ENCODE data around the gene CYP17A1.

The CYP17A1 gene

GRCh38 chr10:102808380-102808779 lies 28.8 kb downstream of the CYP17A1 start:
- peaks cover 21% of the 10 kb centered on the region for H3K36me3 Mint-ChIP-seq
- no peak overlapping the region for H3K4me3 Mint-ChIP-seq
- H3K4me1 Mint-ChIP-seq = peaks cover 14% of the 10 kb centered on the region
- H3K9me3 Mint-ChIP-seq = no peaks in the 10 kb centered on the region
- ATAC-seq (ENCODE audit: low read depth) = no peak
- H3K27me3 Mint-ChIP-seq = no peaks in the 10 kb centered on the region
- no peak overlapping the region for H3K27ac Mint-ChIP-seq
- DNase-seq (ENCODE audit: low spot score in 2 of 2) = no peak

GRCh38 chr10:102804382-102805055 lies 32.7 kb downstream of the CYP17A1 start:
- Mint-ChIP-seq H3K27ac (peak overlapping the region; percentile 69), H3K9me3 (peaks cover 2% of the 10 kb centered on the region), H3K27me3 (no peaks in the 10 kb centered on the region), H3K4me3 (no peak overlapping the region), H3K36me3 (peaks cover 26% of the 10 kb centered on the region), H3K4me1 (peaks cover 15% of the 10 kb centered on the region)
- ATAC-seq (ENCODE audit: low read depth) (no peak), DNase-seq (ENCODE audit: low spot score in 2 of 2) (no peak)

GRCh38 chr10:102802920-102803534 lies 34.2 kb downstream of the CYP17A1 start:
- Mint-ChIP-seq H3K4me3 (no peak overlapping the region), H3K27me3 (no peaks in the 10 kb centered on the region), H3K36me3 (peaks cover 25% of the 10 kb centered on the region), H3K9me3 (peaks cover 2% of the 10 kb centered on the region), H3K27ac (no peak overlapping the region), H3K4me1 (peaks cover 13% of the 10 kb centered on the region)
- DNase-seq (ENCODE audit: low spot score in 2 of 2) = no peak
- ATAC-seq (ENCODE audit: low read depth) = no peak

- Mint-ChIP-seq H3K4me3 (peak overlapping the region; percentile 9), H3K27ac (no peak overlapping the region), H3K36me3 (peaks cover 27% of the 10 kb centered on the region), H3K4me1 (peaks cover 13% of the 10 kb centered on the region), H3K27me3 (no peaks in the 10 kb centered on the region), H3K9me3 (peaks cover 2% of the 10 kb centered on the region)
- ATAC-seq (ENCODE audit: low read depth) = no peak
- DNase-seq (ENCODE audit: low spot score in 2 of 2) = no peak
Observed at GRCh38 chr10:102801978-102802377, 35.2 kb downstream of the CYP17A1 start.

DNA sequence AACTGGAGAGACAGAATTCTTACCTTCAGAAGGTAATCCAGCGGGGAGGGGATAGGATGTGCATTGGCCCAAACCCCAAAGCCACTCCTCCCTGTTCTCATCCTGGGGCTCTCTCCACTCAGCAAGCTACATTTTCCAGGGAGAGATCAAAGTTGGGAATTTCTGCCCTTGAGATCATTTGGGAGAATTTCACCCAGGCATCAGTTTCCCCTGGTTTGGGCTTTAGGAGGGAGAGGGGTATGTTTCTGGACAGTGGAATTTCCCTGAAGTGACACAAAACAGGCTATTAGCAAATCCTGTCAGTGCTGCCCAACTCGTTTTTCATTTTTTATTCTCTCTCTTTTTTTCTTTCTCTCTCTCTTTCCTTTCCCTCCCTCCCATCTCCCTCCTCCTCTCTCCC lies 35.7 kb downstream of the CYP17A1 start:
- peaks cover 24% of the 10 kb centered on the region for H3K36me3 Mint-ChIP-seq
- DNase-seq (ENCODE audit: low spot score in 2 of 2) (no peak), ATAC-seq (ENCODE audit: low read depth) (no peak)
- H3K9me3 Mint-ChIP-seq = peaks cover 2% of the 10 kb centered on the region
- no peaks in the 10 kb centered on the region for H3K27me3 Mint-ChIP-seq
- H3K27ac Mint-ChIP-seq = no peak overlapping the region
- H3K4me1 Mint-ChIP-seq = peaks cover 18% of the 10 kb centered on the region
- no peak overlapping the region for H3K4me3 Mint-ChIP-seq

DNA sequence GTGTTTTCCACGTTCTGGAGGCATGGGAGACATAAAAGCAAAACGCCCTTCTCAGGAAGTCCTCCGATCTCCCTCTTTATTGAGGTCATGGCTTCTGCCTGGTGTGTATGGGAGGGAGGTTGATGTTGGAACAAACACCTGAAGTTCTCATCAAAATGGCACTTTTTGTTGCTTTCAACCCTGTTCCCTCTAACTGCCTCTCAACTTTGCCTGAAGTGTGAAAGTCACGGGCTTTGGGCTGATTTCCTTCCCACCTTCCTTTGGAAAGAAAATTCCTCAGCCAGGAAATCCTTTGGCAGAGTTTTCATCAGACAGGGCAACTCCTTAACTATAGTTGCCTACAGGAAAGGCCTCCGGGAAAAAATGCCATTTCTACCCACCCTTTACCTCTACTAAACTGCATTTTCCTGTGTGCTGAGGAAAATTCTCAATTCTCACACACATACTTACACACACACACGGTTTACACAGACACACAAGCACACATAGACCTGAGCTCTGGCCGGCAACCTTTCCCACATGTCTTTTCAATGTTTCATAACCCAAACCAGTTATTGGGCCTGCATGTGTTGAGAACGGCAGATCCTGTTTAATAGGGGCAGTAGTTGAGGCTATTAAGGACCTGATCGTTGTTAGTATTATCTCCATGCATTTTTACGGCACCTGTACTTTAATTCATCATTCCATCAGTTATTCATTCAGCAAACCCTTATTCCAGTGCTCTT lies 36.4 kb downstream of the CYP17A1 start:
- Mint-ChIP-seq H3K9me3 (peaks cover 2% of the 10 kb centered on the region), H3K4me1 (peaks cover 25% of the 10 kb centered on the region), H3K4me3 (no peak overlapping the region), H3K36me3 (peaks cover 24% of the 10 kb centered on the region), H3K27me3 (no peaks in the 10 kb centered on the region), H3K27ac (no peak overlapping the region)
- DNase-seq (ENCODE audit: low spot score in 2 of 2) (no peak), ATAC-seq (ENCODE audit: low read depth) (no peak)

- Mint-ChIP-seq H3K4me1 (peaks cover 31% of the 10 kb centered on the region), H3K4me3 (no peak overlapping the region), H3K9me3 (peaks cover 2% of the 10 kb centered on the region), H3K27ac (no peak overlapping the region), H3K36me3 (peaks cover 24% of the 10 kb centered on the region), H3K27me3 (no peaks in the 10 kb centered on the region)
- ATAC-seq (ENCODE audit: low read depth) (no peak), DNase-seq (ENCODE audit: low spot score in 2 of 2) (no peak)
Observed at GRCh38 chr10:102799691-102800471, 37.3 kb downstream of the CYP17A1 start.

GRCh38 chr10:102796407-102797176 lies 40.6 kb downstream of the CYP17A1 start:
- Mint-ChIP-seq H3K4me1 (peaks cover 31% of the 10 kb centered on the region), H3K36me3 (peaks cover 5% of the 10 kb centered on the region), H3K27ac (peak overlapping the region; percentile 94), H3K9me3 (no peaks in the 10 kb centered on the region), H3K27me3 (no peaks in the 10 kb centered on the region), H3K4me3 (peak overlapping the region; percentile 56)
- peak; percentile 99 for ATAC-seq (ENCODE audit: low read depth)
- DNase-seq (ENCODE audit: low spot score in 2 of 2) = peak; percentile 21 to 23

DNA sequence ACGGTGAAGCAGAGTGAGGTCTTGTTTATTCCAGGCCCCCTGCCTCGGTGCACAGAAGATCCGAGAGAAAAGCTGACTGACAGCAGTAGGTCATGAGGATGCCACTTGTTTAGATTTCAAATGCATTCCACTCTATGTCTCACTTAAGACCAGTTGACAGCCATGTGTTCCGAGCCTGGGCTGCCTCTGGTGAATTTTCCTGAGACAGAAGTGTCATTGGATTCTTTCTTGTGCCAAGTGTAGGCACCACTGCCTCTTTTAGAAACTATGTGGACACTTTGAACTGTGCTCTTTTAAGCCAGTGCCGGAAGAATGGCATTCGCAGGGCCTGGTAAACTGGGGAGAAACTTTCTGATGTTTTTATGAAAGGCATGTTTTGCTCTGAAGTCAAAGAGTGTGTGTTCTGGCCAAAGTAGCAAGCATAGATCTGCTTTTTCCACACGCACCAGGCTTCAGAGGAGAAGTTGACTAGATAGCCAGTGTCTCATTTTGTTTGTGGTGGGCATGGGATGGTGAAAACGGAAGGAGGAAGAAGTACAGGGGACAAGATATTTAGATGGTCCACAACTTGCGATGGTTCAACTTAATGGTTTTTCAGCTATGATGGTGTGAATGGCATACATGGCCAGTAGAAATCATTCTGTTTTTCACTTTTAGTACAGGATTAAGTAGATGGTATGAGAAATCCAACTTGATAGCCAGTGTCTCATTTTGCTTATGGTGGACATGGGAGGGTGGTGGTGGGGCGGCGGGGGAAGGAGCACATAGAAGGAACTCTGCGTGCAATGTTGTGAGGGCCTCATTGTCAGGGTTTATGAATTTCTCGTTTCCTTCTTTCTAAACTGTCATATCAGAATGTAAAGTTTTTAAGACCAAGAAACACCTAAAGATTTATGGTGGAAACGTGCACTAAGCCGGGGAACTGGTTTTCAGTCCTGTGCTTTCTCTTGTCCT lies 41.5 kb downstream of the CYP17A1 start:
- H3K9me3 Mint-ChIP-seq = no peaks in the 10 kb centered on the region
- peaks cover 4% of the 10 kb centered on the region for H3K36me3 Mint-ChIP-seq
- no peaks in the 10 kb centered on the region for H3K27me3 Mint-ChIP-seq
- H3K27ac Mint-ChIP-seq = peak overlapping the region; percentile 94
- peak; percentile 56 for ATAC-seq (ENCODE audit: low read depth)
- no peak for DNase-seq (ENCODE audit: low spot score in 2 of 2)
- H3K4me3 Mint-ChIP-seq = peak overlapping the region; percentile 56
- peaks cover 27% of the 10 kb centered on the region for H3K4me1 Mint-ChIP-seq

DNA sequence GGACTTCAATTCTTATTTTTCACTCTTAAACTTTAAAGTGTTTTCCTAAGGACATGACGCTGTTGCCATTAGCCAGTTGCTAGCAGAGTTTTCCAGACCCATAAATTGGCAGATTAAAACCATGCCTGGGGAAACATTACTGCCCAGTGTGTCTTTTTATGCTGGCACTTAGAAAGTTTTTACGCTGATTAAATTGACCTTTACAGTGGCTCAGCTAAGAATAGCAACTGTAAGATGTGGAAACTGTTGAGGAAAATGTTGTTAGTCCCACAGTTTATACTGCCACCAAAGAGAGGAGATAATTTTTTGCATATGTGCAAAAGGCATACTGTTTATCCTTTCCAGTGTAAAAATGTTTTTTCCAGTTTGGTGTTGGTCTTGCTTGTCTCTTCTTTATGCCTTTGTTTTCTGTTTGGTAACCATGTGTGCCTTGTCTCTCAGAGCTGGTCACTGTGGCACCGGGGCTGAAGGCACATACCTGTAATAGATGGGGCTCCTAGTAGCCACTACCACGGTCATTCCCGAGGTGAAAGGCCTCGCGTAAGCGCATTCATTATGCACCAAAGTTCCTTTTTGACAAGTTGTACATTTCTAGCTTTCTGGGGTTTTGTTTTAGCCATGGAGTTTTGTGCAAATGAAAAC lies 45.3 kb downstream of the CYP17A1 start:
- Mint-ChIP-seq H3K36me3 (peaks cover 16% of the 10 kb centered on the region), H3K27ac (no peak overlapping the region), H3K4me1 (peaks cover 32% of the 10 kb centered on the region), H3K9me3 (peaks cover 5% of the 10 kb centered on the region), H3K4me3 (no peak overlapping the region), H3K27me3 (no peaks in the 10 kb centered on the region)
- DNase-seq (ENCODE audit: low spot score in 2 of 2) (no peak), ATAC-seq (ENCODE audit: low read depth) (no peak)

DNA sequence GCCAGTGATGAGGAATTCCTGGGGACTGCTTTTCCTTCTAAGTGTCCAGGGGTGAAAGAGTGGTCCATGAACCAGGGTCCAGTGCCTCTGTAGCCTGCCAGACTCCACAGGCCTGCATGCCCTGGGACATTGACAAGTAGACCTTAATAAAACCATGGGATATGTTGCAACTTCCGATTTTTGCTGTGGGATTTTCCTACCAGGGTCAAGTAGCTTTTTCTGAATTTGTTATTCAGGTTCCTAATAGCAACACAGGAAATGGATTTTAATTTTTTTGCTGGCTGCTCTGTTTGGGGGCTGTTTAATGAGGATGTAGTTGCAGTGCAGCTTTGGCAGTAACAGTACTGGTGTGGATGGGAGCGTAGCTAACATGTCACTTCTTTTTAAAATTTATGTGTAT lies 51.4 kb downstream of the CYP17A1 start:
- Mint-ChIP-seq H3K4me3 (no peak overlapping the region), H3K27me3 (no peaks in the 10 kb centered on the region), H3K4me1 (peaks cover 36% of the 10 kb centered on the region), H3K9me3 (peaks cover 5% of the 10 kb centered on the region), H3K36me3 (peaks cover 17% of the 10 kb centered on the region), H3K27ac (peak overlapping the region; percentile 4)
- ATAC-seq (ENCODE audit: low read depth) (no peak), DNase-seq (ENCODE audit: low spot score in 2 of 2) (no peak)

DNA sequence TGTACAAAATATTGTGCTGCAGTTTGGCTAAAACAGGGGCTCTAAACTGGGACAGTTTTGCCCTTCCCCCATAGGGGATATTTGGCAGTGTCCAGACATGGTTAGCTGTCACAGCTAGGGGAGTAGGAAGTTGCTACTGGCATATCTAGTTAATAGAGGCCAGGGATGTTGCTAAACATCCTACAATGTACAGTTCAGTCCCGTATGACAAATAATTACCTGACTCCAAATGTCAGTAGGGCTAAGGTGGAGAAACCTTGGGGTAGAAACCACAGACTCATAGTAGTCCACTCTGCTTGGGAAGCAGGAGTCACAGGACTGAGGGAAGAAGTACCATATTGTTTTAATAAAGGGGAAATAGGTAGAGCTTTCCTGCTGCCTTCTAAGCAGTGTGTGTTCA lies 53.6 kb downstream of the CYP17A1 start:
- Mint-ChIP-seq H3K9me3 (no peaks in the 10 kb centered on the region), H3K27me3 (no peaks in the 10 kb centered on the region), H3K4me3 (no peak overlapping the region), H3K27ac (no peak overlapping the region), H3K36me3 (peaks cover 10% of the 10 kb centered on the region), H3K4me1 (peaks cover 37% of the 10 kb centered on the region)
- no peak for DNase-seq (ENCODE audit: low spot score in 2 of 2)
- no peak for ATAC-seq (ENCODE audit: low read depth)
